ENCODE data around the gene ZBTB11. TPM values are rescaled to one million over a fixed set of nuclear protein-coding genes. Genes with fewer than 3 reads are reported as not detected.
"Not testable (repeated sequence)": the region's sequence is repeated elsewhere in the genome, so short reads cannot be mapped to it uniquely, and the experiment has no call there.

ZBTB11 gene
- total RNA-seq, 1 experiment from 2014 or later, result 31.4 TPM

GRCh38 chr3:101619734-101620133 is 57.2 kb downstream of the ZBTB11 start:
- no peak for DNase-seq (ENCODE audit: low spot score)

- no peak for DNase-seq (ENCODE audit: low spot score)
These were observed 58.2 kb downstream of the ZBTB11 start for GRCh38 chr3:101618726-101619125.

- no peak for DNase-seq (ENCODE audit: low spot score)
These were observed 59.5 kb downstream of the ZBTB11 start for GRCh38 chr3:101617478-101617877.

GRCh38 chr3:101615525-101615924 is 61.4 kb downstream of the ZBTB11 start:
- no peak for DNase-seq (ENCODE audit: low spot score)

DNA sequence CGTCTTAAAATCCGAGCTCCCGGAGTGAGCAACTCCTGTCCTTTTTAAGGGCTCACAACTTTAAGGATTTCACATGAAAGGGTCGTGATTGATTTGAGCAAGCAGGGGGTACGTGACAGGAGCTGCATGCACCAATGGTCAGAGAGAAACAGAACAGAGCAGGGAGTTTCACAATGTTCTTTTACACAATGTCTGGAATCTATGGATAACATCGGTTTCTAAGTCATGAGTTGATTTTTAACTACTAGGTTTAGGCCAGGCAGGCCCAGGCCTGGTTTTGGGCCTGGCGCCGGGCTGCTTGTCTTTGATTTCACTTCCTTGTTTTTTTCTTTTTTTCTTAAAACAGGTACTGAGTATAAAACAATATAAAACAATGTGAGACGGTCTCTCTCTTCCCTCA is 63.9 kb downstream of the ZBTB11 start:
- DNase-seq (ENCODE audit: low spot score), result not testable (repeated sequence)

DNA sequence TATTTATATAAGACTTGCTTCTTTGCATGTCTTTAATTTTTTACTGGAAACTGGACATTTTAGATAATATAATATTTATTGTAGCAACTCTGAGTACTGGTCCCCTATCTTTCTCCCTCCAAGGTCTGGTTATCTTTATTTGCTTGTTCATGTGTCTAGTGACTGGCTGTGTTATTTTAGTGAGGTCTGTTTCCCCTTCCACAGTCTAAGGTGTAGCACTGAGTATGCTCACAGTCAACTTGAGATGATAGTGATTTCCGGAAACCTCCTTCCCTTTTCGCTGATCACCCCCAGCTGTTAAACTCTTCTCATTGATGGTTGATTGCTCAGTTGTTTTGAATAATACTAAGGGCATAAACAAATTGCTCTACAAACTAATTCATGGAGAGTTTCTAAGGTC is 65.9 kb downstream of the ZBTB11 start:
- no peak for DNase-seq (ENCODE audit: low spot score)

DNA sequence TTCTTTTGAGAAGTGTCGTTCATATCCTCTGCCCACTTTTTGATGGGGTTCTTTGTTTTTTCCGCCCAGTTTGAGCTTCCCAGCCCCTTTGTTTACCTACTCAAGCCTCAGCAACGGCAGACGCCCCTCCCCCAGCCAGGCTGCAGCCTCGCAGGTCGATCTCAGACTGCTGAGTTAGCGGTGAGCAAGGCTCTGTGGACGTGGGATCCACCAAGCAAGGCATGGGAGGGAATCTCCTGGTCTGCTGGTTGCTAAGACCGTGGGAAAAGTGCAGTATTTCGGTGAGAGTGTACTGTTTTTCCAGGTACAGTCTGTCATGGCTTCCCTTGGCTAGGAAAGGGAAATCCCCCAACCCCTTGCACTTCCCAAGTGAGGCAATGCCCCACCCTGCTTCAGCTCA is 71.5 kb downstream of the ZBTB11 start:
- DNase-seq (ENCODE audit: low spot score), result not testable (repeated sequence)

GRCh38 chr3:101603184-101603583 is 73.7 kb downstream of the ZBTB11 start:
- no peak for DNase-seq (ENCODE audit: low spot score)

DNA sequence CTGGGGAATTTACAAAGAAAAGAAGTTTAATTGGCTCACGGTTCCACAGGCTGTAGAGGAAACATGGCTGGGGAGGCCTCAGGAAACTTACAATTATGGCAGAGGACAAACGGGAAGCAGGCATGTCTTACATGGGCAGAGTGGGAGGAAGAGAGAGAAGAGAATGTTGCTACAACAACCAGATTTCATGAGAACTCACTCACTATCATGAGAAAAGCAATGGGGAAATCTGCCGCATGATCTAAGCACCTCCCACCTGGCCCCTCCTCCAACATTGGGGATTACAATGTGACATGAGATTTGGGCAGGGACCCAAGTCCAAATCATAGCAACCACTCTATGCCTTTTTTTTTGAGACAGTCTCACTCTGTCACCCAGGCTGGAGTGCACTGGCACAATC is 74.2 kb downstream of the ZBTB11 start:
- no peak for DNase-seq (ENCODE audit: low spot score)

Other genes starting within 250 kb of the ZBTB11 start
- gene SENP7, start 163.9 kb downstream of the ZBTB11 start, total RNA-seq (2014; rRNA removed; shearing (Covaris generic)), result 13.7 and 23.6 TPM in 2 replicates
- gene TRMT10C, start 115.3 kb downstream of the ZBTB11 start, total RNA-seq (2014; rRNA removed; shearing (Covaris generic)), result 51.7 and 57.7 TPM in 2 replicates
- 102 and 128 TPM in 2 replicates for gene PCNP, start 103.0 kb downstream of the ZBTB11 start, total RNA-seq (2014; rRNA removed; shearing (Covaris generic))
- 1,824 and 2,164 TPM in 2 replicates for gene RPL24, start 9.6 kb upstream of the ZBTB11 start, total RNA-seq (2014; rRNA removed; shearing (Covaris generic))
- 32.2 and 32.9 TPM in 2 replicates for gene CEP97, start 47.5 kb upstream of the ZBTB11 start, total RNA-seq (2014; rRNA removed; shearing (Covaris generic))
- 13.0 and 16.7 TPM in 2 replicates for gene NXPE3, start 102.1 kb upstream of the ZBTB11 start, total RNA-seq (2014; rRNA removed; shearing (Covaris generic))
- gene NFKBIZ, start 172.4 kb upstream of the ZBTB11 start, total RNA-seq (2014; rRNA removed; shearing (Covaris generic)), result 1.8 and 7.5 TPM in 2 replicates

Data from A172 (cell line).